Measurements from ENCODE around the gene SLC5A2.

GRCh38 chr16:31536804-31537361 is 54.0 kb downstream of the SLC5A2 start:
- no peak for TF ChIP-seq POLR2A (IDR thresholded peaks at IDR 0.05)
- no peak for TF ChIP-seq CTCF (IDR thresholded peaks at IDR 0.05)

All from thyroid gland (tissue), 4 donors.